Measurements from ENCODE around the gene FIP1L1. TPM values are rescaled to one million over a fixed set of nuclear protein-coding genes. Genes with fewer than 3 reads are reported as not detected.

FIP1L1 gene
- total and polyA plus RNA-seq, 9 of the 15 experiments (the other 6 are each of a cell fraction or from before 2014, with no cell fraction given): 34.6 to 137 (median 72.0) TPM

DNA sequence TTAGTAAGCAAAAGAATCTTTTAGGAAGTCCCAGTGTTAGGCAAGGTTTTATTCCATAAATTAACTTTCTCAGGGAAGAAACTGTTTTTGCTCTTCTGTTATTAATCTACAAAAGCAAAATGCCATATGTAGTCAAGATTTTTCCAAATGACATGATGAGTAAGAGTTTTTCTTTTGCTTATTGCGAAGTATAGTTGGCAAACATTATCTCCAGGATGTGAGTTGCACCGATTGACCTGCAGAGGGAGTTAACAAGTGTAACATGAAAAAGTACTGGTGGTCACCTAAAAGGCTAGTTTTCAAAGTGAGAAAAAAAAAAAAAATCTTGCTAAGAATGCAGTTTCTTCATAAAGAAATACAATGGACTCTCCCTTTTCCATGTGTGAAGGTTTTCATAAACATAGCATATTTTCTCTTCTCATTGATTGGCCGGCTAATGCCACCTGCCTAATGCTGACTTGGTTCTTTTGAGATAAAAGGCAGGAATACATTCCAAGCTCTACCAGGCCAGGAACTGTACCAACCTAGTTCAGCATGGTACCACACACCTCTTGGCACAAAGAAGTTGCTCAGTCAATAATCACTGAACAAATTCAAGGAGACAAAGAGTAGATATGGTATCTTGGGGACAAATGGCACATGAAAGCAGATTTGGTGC lies 113.7 kb downstream of the FIP1L1 start (continued):
- TF ChIP-seq HEY1 (CRISPR knock-in tag; IDR thresholded peaks at IDR 0.05; ENCODE audit: borderline replicate concordance) (no peak), ERF (CRISPR knock-in tag; IDR thresholded peaks at IDR 0.05) (no peak), TCF3 (CRISPR knock-in tag; IDR thresholded peaks at IDR 0.05) (no peak), ZNF778 (CRISPR knock-in tag; IDR thresholded peaks at IDR 0.05) (no peak), CTBP1 (IDR thresholded peaks at IDR 0.05; ENCODE audit: borderline replicate concordance) (no peak), SIN3B (IDR thresholded peaks at IDR 0.05; ENCODE audit: low read depth) (no peak), ZSCAN32 (CRISPR knock-in tag; IDR thresholded peaks at IDR 0.05) (no peak), SNIP1 (IDR thresholded peaks at IDR 0.05; ENCODE audit: low read depth) (no peak), ZNF57 (CRISPR knock-in tag; IDR thresholded peaks at IDR 0.05) (no peak), ZNF253 (CRISPR knock-in tag; conservative IDR thresholded peaks at IDR 0.05) (no peak), HDAC2 (IDR thresholded peaks at IDR 0.05) (no peak), KHSRP (IDR thresholded peaks at IDR 0.05) (no peak), MAFG (tag; conservative IDR thresholded peaks at IDR 0.05) (peak; percentile 51), JUN (IDR thresholded peaks at IDR 0.05; ENCODE audit: borderline replicate concordance, low read depth, low read length) (no peak), JUN (CRISPR knock-in tag; IDR thresholded peaks at IDR 0.05; ENCODE audit: borderline replicate concordance) (no peak)
- TF ChIP-seq, protein P1, sequence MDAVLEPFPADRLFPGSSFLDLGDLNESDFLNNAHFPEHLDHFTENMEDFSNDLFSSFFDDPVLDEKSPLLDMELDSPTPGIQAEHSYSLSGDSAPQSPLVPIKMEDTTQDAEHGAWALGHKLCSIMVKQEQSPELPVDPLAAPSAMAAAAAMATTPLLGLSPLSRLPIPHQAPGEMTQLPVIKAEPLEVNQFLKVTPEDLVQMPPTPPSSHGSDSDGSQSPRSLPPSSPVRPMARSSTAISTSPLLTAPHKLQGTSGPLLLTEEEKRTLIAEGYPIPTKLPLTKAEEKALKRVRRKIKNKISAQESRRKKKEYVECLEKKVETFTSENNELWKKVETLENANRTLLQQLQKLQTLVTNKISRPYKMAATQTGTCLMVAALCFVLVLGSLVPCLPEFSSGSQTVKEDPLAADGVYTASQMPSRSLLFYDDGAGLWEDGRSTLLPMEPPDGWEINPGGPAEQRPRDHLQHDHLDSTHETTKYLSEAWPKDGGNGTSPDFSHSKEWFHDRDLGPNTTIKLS (IDR thresholded peaks at IDR 0.05; ENCODE audit: borderline replicate concordance, low read depth): no peak
- TF ChIP-seq, protein P2, sequence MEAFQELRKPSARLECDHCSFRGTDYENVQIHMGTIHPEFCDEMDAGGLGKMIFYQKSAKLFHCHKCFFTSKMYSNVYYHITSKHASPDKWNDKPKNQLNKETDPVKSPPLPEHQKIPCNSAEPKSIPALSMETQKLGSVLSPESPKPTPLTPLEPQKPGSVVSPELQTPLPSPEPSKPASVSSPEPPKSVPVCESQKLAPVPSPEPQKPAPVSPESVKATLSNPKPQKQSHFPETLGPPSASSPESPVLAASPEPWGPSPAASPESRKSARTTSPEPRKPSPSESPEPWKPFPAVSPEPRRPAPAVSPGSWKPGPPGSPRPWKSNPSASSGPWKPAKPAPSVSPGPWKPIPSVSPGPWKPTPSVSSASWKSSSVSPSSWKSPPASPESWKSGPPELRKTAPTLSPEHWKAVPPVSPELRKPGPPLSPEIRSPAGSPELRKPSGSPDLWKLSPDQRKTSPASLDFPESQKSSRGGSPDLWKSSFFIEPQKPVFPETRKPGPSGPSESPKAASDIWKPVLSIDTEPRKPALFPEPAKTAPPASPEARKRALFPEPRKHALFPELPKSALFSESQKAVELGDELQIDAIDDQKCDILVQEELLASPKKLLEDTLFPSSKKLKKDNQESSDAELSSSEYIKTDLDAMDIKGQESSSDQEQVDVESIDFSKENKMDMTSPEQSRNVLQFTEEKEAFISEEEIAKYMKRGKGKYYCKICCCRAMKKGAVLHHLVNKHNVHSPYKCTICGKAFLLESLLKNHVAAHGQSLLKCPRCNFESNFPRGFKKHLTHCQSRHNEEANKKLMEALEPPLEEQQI (IDR thresholded peaks at IDR 0.05): no peak
- TF ChIP-seq, protein P3, sequence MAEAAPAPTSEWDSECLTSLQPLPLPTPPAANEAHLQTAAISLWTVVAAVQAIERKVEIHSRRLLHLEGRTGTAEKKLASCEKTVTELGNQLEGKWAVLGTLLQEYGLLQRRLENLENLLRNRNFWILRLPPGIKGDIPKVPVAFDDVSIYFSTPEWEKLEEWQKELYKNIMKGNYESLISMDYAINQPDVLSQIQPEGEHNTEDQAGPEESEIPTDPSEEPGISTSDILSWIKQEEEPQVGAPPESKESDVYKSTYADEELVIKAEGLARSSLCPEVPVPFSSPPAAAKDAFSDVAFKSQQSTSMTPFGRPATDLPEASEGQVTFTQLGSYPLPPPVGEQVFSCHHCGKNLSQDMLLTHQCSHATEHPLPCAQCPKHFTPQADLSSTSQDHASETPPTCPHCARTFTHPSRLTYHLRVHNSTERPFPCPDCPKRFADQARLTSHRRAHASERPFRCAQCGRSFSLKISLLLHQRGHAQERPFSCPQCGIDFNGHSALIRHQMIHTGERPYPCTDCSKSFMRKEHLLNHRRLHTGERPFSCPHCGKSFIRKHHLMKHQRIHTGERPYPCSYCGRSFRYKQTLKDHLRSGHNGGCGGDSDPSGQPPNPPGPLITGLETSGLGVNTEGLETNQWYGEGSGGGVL (CRISPR knock-in tag; IDR thresholded peaks at IDR 0.05): no peak
- TF ChIP-seq, protein P4, sequence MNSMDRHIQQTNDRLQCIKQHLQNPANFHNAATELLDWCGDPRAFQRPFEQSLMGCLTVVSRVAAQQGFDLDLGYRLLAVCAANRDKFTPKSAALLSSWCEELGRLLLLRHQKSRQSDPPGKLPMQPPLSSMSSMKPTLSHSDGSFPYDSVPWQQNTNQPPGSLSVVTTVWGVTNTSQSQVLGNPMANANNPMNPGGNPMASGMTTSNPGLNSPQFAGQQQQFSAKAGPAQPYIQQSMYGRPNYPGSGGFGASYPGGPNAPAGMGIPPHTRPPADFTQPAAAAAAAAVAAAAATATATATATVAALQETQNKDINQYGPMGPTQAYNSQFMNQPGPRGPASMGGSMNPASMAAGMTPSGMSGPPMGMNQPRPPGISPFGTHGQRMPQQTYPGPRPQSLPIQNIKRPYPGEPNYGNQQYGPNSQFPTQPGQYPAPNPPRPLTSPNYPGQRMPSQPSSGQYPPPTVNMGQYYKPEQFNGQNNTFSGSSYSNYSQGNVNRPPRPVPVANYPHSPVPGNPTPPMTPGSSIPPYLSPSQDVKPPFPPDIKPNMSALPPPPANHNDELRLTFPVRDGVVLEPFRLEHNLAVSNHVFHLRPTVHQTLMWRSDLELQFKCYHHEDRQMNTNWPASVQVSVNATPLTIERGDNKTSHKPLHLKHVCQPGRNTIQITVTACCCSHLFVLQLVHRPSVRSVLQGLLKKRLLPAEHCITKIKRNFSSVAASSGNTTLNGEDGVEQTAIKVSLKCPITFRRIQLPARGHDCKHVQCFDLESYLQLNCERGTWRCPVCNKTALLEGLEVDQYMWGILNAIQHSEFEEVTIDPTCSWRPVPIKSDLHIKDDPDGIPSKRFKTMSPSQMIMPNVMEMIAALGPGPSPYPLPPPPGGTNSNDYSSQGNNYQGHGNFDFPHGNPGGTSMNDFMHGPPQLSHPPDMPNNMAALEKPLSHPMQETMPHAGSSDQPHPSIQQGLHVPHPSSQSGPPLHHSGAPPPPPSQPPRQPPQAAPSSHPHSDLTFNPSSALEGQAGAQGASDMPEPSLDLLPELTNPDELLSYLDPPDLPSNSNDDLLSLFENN (IDR thresholded peaks at IDR 0.05; ENCODE audit: low read depth in 2 of 2, low read length in 2 of 2): no peak

Measured in K562 (cell line).